Cerebellar nuclear complex (tissue), 1 donor: ENCODE measurements around the gene SH3GL2.

ENCODE experiments used
- DNase-seq, 2 experiments: peaks; one replicate each; lab custom pipeline; 2025; lab: John Stamatoyannopoulos, UW

Gene SH3GL2

DNA sequence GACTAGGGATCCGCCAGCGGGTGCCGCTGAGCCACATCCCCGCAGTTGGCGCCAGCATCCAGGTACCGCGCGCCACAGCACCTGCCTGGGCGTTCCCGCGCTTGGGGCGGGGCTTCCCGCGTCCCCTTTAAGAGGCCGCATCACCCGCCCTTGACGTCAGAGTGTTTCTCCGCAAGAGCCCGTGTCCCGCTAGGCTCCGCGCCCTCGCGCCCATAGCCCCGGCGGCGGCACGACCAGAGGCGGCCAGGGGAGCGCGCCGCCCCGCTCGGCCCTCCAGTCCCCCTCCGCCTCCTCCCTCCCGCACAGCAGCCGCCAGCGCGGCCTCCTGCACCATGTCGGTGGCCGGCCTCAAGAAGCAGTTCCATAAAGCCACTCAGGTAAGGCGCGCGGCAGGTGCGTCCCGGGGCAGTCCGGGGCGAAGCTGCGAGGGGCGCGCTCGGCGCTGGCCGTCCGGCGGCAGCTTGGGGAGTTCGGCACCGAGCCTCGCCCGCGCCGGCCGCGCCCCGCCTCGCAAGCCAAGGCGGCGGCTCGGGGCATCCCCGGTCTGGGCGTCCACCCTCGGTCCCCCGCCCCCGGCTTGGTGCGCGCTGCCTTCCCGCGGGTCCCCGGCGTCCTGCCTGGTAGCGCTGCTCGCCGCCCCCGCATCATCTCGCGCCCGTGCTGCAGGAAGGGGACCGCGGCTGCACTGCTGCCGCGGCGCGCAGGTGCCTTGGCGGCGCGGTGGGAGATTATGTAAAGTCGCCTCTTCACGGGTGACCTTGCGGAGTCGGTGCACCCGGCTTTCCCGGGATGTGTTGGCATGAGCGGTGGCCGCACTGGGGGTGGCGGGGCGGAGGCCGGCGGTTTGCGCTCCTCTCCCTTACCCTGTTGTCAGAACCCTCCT, at the start of gene SH3GL2:
TSS of gene SH3GL2 (plus strand) at position 156 of the 883 bp plus-strand sequence.
- DNase-seq = peak in 1 of 2 experiments; percentile 56

DNA sequence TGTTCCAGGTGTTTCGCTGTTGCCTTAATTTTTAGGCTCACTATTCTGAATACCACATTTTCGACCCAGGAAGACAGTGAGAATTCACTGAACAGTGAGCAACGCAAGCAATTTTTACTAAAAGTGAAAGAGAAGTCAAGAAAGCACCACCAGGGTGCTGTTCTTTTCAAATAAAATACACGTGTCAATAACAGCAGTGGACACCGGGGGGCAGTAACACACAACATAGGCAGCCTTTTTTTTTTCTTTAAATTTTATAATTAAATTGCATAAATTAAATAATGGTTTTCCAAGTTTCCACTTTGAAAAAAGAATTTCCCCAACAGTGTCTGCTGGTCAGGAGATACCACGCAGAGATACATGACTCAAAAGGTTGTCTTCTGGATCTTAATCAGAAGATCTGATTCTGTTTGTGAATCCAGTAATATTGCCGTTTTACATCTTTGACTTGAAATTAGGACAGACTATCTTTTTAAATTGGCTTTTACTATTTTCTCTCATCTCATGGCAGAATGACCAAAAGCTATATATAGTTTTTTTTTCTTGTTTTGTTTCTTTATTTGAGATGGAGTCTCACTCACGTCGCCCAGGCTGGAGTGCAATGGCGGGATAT, 47.1 kb upstream of the SH3GL2 start:
- DNase-seq = no peak

DNA sequence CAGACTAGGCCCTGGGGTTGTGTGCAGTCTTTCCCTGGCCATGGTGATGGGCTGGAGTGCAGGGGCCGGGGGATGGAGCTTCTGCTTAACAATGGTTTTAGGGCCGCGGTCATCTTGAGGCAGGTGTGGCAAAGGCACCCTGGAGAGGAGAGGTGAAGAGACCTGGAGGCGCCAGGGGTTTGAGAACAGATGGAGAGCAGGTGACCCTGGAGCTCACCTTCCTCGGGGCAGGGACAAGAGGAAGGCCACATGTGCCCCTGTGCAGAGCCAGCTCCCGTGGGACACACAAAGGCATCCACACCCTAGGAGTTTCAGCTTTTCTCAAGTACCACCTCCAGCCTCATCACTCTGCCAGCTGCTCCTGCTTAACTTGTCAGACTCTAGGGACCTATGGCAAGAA, 46.4 kb upstream of the SH3GL2 start:
- DNase-seq = no peak

DNA sequence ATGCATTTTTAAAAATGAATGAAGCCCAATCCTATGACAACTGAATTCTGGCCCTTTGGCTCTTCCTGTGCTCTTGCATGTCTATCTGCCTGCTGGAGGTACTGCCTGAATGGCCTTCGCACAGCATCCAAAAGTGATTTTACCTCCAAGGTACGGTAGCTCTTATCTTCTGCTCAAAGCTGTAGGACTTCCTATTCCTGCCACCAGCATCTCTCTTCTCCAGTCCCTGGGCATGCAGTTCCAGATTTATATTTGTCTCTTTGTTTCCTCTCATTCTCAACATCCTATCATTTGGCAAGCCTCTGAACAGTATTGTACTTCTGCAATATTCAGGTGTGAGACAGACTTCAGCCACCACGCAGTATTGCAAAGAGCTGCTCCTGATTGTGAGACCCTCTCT, 43.7 kb upstream of the SH3GL2 start:
- DNase-seq = no peak

DNA sequence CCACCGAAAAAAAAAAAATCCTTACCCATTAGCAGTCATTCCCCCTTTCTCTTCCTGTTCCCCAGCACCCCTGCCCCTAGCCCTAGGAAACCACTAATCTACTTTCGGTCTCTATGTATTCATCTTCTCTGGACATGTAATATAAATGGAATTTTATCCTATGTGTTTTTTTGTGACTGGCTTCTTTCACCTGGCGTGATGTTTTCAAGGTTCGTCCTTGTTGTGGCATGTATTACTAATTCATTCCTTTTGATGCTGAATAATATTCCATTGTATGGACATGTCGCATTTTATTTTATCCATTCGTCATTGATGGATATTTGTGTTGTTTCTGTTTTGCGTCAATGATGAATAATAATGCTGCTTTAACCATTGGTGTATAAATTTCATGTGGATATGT, 42.8 kb upstream of the SH3GL2 start:
- DNase-seq = no peak

DNA sequence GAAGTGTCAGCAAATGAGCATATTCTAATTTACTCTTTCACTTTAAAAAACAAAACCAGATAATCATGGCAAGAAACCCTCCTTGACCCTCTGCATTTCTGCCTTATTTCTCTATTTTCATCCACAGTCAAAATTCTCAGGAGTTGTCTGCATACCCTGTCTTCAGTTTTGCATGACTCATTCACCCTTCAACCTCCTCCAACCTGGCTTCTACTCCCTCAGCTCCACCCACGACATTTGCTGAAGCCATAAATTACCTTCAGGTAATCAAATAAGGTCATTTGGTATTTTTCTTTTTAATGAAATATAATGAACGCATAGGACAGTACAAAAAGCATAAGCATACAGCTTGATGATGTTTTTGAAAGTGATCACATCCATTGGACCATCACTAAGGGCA, 27.8 kb upstream of the SH3GL2 start:
- DNase-seq = no peak

DNA sequence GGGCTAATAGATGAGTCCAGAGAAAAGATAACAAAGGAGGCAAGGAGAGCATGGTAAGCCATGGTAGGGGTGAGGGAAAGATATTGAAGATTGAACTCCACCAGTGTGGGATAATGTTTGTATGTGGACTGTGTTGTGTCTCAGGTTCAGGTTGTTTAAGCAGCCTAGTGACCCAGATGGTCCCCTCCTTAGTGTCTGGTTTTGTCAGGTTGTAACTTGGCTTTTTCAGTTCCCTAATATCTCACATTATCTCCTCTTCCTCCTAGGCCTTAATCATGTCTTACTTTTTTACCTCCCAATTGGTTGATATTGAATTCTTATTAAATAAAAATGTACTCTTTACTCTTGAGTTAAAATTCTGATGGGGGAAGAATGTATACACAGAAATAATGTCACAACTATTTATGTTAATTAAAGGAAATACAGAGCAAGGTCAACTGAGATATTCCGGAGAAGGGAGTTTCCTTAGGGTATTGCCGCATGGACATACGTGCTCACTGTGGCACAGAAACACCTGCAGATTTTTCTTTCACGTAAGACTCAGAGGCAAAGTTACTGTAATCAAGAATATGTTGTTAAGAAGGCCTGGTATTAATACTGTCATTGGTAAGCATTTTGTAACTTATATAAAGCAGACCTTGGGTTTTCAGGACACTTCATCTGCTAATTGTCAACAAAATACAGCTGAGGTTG, 23.4 kb upstream of the SH3GL2 start:
- DNase-seq = no peak

DNA sequence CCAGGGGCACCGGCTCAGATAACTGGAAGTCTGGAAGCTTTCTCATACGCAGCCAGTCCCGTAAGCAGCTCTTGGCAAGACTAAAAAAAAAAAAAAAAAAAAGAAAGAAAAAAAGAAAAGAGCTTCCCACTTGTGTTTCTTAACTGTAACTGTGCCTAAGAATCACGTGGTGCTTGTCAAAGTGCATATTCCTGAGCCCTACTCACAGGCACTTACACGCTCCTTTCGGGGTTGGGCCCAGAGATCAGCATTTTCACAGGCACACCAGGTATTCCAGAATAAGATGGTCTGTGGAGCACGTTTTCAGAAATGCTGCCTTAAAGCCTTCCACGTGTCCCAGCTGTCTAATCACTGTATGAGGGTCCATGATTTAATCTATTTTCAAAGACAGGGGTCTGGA, 22.6 kb upstream of the SH3GL2 start:
- no peak for DNase-seq

DNA sequence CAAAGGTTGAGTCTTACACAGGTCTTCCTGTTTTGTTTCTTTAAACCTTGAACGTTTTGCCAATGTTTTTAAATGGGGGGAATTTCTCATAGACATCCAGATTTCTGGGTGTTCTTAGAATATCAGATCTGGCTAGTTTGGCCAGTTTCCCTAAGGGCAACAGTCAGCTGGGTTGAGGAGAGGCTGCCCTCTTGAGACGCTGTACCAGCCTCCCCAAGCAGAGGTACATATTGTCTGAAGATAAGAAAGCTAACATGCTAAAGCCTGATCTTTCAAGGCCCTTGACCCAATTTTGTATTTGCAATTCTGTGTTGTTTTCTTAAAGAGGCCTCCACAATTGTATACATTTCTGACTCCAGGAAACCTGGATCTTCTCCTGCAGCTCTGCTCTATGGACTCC, 21.9 kb upstream of the SH3GL2 start:
- DNase-seq = no peak

DNA sequence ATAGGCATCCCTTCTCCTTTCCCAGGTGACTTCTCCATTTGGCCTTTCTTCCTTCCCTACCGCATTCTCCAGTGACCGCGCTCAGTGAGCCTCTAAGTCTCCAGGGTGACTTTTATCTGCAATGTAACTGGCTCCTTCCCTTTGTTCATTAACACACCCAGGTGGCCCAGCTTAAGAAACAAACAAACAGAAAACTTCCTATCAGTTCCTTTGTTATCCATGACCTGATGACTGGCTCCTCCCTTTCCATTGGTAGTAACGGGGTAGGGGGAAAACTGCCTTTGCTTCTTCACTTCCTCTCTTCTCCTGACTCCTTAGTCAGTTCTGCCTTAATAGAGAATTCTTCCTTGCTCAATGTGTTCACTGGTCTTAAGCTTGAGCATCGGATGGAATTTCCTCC, 7.0 kb upstream of the SH3GL2 start:
- no peak for DNase-seq

DNA sequence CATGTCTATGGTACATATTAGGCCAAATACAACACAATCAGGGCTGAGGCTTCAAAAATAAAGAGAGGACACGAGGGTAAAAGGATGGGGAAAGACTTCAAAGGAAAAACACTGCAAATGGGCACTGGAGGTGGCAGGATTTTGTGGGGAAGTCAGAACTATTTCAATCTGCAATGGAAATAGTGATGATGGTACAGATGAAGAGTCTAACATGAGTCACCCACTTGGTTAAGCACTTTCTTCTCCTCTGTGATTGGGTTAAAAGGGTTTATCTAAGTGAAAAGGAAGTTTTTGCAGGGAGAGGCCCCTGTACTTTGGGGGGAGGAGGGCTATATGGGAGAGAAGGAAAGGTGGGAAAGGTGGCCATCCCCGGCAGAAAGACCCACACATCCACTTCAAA, 4.5 kb upstream of the SH3GL2 start:
- DNase-seq = no peak

DNA sequence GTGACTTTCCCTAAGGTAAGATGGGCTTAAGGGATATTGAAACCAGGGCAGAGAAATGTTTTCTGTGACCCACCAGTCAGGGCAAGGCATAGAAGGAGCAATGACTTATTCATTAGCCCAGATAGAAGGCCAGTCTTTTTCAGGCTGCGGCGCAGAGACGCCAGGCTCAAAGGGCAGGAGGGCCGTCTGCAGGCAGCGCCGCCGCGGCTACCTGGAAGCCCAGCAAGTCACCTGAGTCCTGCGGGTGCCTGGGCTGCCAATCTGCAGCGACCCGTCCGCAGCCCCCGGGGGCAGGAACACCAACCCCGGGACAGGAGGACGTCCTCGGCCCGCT, 322 bp upstream of the SH3GL2 start:
- DNase-seq = no peak

DNA sequence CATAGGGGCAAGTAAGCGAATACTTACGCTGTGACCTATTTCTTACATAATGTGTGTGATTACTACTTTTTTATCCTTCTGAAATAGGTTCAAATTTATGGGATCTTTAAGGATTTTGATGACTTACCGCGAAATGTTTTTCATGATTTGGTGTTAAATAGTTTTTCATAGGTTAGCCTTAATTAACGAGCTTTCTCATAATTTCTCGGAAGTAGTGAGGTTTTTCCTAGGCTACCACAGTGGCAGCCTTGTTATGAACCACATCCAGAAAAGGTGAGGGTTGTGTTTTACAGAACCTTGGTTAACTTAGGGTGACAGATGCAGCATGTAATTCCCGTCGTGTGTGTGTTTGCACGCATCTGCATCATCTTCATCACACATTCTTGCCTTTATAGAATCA, 1.3 kb downstream of the SH3GL2 start:
- DNase-seq = no peak

DNA sequence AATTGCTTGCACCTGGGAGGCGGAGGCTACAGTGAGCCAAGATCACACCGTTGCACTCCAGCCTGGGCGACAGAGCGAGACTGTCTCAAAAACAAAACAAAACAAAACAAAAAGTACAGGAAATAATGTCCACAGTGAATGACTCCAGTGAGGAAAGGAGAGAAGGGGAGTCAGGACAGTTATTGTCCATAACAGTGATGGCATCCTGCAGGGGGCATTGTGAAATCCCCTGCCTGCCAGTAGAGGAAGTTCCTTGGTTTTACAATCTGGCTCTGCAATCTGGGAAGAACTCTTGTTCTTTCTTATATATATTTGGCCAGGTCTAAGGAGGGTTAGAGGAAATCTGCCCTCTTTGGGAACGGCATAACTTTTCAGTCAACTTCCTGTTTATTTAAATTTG, 8.2 kb downstream of the SH3GL2 start:
- no peak for DNase-seq

DNA sequence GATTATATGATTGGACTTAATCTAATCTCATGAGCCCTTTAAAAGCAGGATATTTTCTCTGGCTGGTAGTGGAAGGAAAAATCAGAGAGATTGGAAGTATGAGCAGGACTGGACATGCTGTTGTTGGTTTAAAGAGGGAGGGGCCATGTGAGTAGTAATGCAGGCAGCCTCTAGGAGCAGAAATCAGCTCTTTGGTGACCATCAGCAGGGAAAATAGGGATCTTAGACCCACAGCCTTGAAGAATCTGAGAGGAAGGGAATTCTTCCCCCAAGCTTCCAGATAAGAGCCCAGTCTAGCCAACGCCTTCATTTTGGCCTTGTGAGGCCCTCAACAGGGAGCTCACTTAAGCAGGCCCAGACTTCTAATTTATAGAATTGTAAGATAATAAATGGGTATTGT, 9.5 kb downstream of the SH3GL2 start:
- no peak for DNase-seq

DNA sequence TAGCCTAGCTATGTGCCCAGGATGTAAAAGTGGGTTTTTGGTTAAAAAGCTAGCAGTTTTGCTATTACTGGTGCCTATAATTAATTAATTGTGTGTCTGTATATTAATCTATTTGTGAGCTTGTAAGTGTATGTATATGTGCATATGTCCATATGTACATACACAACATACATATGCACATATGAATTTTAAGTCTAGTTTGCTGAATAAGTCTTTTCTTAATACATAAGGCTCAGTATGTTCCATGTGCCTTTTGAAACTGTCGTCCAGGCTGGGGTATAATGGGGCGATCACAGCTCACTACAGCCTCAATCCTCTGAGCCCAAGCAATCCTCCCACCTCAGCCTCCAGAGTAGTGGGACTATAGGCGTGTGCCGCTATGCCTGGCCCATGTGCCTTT, 10.1 kb downstream of the SH3GL2 start:
- DNase-seq = no peak

DNA sequence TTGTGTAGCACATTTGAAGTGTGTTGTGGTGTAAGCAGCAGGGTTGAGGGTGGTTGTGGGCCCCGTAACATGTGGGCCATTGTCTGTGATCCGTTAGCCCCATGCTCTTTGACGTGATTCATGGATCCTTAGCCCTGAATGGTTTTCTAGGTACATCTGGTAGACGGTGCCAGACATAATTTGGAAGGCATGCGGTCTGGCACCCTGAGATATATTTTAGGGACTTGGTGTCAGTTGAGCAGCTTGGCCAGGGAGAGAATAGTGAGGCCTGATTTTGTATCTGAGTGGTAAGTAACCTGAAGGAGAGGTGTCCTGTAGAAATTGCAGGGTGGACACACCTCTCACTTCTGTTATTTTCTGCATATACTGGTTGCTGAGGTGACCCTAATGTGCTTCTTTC, 10.9 kb downstream of the SH3GL2 start:
- DNase-seq = no peak

DNA sequence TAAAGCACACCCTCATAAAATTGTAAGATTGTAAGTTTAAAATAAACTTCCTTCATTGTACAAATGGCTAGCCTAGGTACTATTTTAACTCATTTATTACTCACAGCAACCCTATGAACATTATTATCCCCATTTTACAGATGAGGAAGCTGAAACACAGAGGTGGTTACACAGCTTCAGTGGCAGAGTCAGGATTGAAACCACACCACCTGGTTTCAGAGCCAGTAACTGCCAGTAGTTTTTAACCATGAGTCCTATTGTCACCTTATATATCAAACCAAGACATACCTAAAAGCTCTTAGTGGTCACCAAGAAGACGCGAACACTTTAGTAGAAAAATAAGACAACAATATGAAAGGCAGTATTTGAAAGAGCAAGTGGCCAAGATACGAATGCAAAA, 16.1 kb downstream of the SH3GL2 start:
- DNase-seq = no peak

DNA sequence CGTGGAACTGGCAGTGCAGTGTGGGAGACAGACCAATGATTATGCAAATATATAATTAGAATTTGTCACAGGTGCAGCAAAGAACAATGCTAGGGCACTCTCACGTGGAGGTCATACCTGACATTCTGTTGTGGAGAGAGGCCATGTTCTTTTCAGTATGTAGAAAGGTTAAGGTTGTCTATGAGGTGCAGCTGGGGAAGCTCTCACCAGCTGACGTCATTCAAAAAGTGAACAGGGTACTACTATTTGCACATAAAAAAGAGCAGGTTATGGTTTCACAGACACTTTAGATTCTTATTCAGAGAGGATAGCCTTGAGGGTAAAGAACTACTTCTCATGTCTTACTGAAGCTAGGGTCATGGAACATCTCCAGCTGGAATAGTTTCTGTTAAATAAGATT, 19.1 kb downstream of the SH3GL2 start:
- no peak for DNase-seq

DNA sequence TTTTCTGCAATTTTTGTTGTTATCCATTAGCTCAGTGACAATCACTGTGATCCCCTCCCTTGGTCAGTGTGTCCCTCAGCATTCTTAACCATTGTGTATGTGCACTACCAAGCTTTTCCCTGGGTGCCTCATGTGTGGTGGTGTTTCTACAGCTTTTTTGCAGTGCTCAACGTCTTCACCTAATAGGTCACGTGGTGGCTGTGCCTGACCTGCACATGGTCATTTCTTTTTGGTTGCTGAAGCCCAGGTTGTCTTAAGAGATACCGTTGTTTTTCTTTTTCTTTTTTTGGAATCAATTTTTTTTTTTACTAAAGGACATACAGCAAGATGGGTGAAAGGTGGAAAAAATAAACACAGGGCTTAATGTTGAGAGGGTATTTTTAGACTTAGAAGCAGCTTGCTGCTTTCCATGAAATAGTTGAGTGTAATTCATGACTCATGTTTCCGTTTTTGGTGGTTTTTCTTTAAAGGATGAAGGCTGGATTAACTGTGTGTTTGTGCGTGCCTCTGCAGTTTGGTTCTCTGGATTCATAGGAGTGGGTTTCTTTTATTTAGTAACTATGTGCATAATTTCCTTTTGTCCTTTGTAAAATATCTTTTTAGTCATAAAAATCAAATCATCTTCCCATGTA, 22.2 kb downstream of the SH3GL2 start:
- peak in 1 of 2 experiments; percentile 22 for DNase-seq

DNA sequence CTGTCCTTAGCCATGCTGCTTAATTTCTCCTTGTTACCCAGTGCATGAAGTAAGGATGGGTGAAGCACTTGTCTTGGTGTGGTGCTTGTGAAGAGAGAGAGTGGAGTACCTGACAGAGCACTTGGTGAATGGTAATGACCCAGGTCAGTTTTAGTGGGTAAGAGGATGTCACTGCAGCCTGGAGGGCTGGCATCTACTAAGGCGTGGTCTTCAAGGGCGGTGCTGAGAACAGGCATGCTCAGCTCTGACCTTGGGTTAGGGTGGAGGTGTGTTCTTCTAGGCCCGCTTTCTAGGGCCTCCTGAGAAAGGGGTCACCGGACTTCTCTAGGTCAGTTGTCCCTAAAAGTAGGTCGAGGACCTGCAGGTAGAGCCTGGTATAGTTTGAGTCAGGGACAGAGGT, 25.7 kb downstream of the SH3GL2 start:
- DNase-seq = no peak

DNA sequence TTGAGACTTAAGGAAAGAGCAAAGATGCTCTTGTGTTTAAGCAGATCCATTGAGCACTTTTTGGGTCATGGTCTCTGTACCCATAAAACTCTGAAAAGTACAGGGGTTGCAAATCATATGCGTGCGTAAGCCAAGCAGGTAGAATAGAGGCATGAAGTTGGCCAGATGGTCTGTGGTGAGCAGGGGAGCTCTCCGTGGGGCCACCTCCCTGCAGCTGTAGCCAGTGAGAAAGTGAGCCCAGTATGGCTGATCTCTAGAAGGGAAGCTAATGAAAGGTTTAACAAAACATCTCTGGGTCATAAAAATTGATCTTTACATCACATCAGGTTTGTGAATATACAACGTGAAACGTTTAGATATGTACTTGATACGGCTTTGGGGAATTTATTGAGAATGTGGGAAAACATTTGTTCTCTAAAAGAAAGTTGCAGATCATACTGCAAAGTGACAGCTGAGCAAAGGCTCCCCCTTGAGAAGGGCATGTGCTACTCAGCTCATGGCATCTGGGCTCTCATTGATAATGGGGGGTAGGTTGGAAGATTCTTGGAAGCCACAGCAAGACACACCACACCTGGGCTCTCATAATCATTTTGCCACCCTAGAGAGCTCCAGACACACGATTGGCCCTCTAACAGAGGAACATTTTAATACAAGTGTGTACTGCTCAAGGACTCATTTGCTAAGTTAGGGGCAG, 30.6 kb downstream of the SH3GL2 start:
- no peak for DNase-seq
